ENCODE measurements around the gene TGFBR2.
"Not testable (repeated sequence)": the region's sequence is repeated elsewhere in the genome, so short reads cannot be mapped to it uniquely, and the experiment has no call there.

The TGFBR2 gene

DNA sequence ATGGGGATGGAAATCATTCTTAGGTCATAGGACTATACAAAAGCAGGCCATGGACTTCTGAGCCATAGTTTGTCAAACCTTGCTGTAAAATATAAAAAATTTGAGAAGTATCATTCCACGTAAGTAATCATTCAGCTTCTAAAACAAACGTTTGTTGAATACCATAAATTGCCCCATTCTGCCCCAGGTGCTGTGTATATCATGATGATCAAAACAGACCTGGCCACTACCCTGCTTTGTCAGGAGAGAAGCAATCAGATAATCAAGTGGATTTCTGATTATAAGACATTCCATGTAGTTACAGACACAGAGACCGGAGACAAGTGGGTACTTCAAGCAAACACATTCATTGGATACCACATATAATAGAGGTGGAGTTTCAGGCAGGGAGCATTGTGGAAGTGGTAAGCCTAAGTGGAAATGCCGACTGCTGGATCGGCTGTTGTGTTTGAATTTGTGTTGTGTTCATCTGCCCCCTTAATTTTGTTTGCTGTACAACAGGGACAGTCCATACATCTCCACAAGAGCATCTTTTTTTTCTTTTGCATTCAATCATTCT lies 61.7 kb downstream of the TGFBR2 start:
- in situ Hi-C loops (cut with HindIII; ENCODE audit: low sequenced_read_pairs) = no loop called here
- no peak for DNase-seq (ENCODE audit: low read depth)
- TF ChIP-seq, protein P1, sequence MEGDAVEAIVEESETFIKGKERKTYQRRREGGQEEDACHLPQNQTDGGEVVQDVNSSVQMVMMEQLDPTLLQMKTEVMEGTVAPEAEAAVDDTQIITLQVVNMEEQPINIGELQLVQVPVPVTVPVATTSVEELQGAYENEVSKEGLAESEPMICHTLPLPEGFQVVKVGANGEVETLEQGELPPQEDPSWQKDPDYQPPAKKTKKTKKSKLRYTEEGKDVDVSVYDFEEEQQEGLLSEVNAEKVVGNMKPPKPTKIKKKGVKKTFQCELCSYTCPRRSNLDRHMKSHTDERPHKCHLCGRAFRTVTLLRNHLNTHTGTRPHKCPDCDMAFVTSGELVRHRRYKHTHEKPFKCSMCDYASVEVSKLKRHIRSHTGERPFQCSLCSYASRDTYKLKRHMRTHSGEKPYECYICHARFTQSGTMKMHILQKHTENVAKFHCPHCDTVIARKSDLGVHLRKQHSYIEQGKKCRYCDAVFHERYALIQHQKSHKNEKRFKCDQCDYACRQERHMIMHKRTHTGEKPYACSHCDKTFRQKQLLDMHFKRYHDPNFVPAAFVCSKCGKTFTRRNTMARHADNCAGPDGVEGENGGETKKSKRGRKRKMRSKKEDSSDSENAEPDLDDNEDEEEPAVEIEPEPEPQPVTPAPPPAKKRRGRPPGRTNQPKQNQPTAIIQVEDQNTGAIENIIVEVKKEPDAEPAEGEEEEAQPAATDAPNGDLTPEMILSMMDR (IDR thresholded peaks at IDR 0.05; ENCODE audit: low read depth, low read length, missing control alignments) = no peak
- no peak overlapping the region for H3K4me3 ChIP-seq (ENCODE audit: low read depth, low read length)

DNA sequence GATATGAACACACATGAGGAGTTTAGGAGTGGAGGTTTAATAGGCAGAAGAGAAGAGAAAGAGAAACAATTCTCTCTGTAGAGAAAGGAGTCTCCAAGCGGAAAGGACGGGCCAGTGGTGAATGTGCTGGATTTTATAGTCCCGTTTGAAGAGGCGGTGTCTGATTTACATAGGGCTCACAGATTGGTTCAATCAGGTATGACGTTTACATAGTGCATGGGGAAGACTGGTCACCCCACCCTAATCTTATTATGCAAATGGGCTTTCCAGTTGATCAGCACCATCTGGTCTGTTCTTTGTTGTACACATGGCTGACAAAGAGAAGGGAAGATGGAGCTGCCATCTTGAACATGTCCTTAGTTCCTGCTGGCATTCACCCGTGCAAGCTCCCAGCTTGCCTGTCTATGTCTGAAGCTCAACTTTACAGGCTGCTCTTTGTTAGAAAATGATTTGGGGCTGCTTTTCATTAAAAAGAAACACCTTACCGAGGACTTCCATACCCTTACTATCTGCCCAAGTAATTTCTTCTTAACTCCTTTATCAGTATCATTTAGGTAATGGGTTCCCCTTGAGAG lies 63.0 kb downstream of the TGFBR2 start:
- DNase-seq (ENCODE audit: low read depth); H3K4me3 ChIP-seq (ENCODE audit: low read depth, low read length); in situ Hi-C loops (cut with HindIII; ENCODE audit: low sequenced_read_pairs): not testable (repeated sequence)

- DNase-seq (ENCODE audit: low read depth) = no peak
- TF ChIP-seq, protein P1 (IDR thresholded peaks at IDR 0.05; ENCODE audit: low read depth, low read length, missing control alignments) = no peak
- no peak overlapping the region for H3K4me3 ChIP-seq (ENCODE audit: low read depth, low read length)
- in situ Hi-C loops (cut with HindIII; ENCODE audit: low sequenced_read_pairs) = no loop called here
These were observed 63.9 kb downstream of the TGFBR2 start for GRCh38 chr3:30670292-30670691.

GRCh38 chr3:30671527-30672286 lies 65.3 kb downstream of the TGFBR2 start:
- TF ChIP-seq, protein P1 (IDR thresholded peaks at IDR 0.05; ENCODE audit: low read depth, low read length, missing control alignments) = no peak
- in situ Hi-C loops (cut with HindIII; ENCODE audit: low sequenced_read_pairs) = no loop called here
- no peak for DNase-seq (ENCODE audit: low read depth)
- no peak overlapping the region for H3K4me3 ChIP-seq (ENCODE audit: low read depth, low read length)

GRCh38 chr3:30672287-30672735 lies 65.9 kb downstream of the TGFBR2 start:
- no peak overlapping the region for H3K4me3 ChIP-seq (ENCODE audit: low read depth, low read length)
- in situ Hi-C loops (cut with HindIII; ENCODE audit: low sequenced_read_pairs) = no loop called here
- no peak for DNase-seq (ENCODE audit: low read depth)
- TF ChIP-seq, protein P1 (IDR thresholded peaks at IDR 0.05; ENCODE audit: low read depth, low read length, missing control alignments) = no peak

DNA sequence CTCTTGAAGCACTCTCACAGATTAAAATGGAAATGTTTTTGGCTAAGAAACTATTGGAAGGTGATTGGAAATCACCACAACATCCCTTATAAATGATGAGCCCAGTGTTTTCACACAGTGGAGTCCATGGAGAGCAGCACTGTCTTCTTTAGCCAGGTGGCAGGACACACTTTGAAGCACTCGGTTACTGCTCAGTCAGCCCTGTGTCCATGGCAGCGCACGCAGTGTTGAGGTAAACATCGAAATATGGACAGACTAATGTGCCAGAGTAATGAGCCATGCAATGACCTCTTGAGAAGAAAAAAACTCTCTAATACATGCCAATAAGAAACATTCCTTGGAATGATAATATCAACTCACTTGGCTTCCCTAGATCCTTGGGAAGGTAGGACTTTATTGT lies 66.6 kb downstream of the TGFBR2 start:
- peak; percentile 35 for DNase-seq (ENCODE audit: low read depth)
- no peak overlapping the region for H3K4me3 ChIP-seq (ENCODE audit: low read depth, low read length)
- TF ChIP-seq, protein P1 (IDR thresholded peaks at IDR 0.05; ENCODE audit: low read depth, low read length, missing control alignments) = no peak
- in situ Hi-C loops (cut with HindIII; ENCODE audit: low sequenced_read_pairs) = no loop called here
